Measurements from ENCODE around the gene TRPM2. TPM values are rescaled to one million over a fixed set of nuclear protein-coding genes. Genes with fewer than 3 reads are reported as not detected.

TRPM2 gene
- total and polyA plus RNA-seq, 2 of the 8 experiments (the other 6 are each of a cell fraction or from before 2014, with no cell fraction given): 0.27 to 0.28 TPM

- TF ChIP-seq CHD7 (IDR thresholded peaks at IDR 0.05; ENCODE audit: insufficient replicate concordance, low read length): no peak
- no peak for TF ChIP-seq CHD1 (IDR thresholded peaks at IDR 0.05; ENCODE audit: low read depth, low read length)
- TF ChIP-seq SUZ12 (IDR thresholded peaks at IDR 0.05; ENCODE audit: low read length): no peak
Measured at GRCh38 chr21:44314561-44314960, 38.9 kb upstream of the TRPM2 start (continued).

Data from H1 (cell line).